HepG2 (cell line): ENCODE data around the gene ZBTB22.

ENCODE experiments used
- KDM1A ChIP-seq: IDR thresholded peaks from 2 replicates; pipeline ENCODE4 v1.6.1; 2016; ENCODE audit warnings: missing compliant biosample characterization
- KLF16 ChIP-seq, 2 experiments: sonication (generic) in 1 of 2; formaldehyde crosslinking in 1 of 2; IDR thresholded peaks; 2 replicates each; pipeline versions ENCODE4 v1.6.1 to v1.8.0; 2016 to 2023; ENCODE audit warnings: missing genetic modification reagents in 2 of 2, missing compliant biosample characterization in 1 of 2
- ZNF563 ChIP-seq: sonication (generic); formaldehyde crosslinking; IDR thresholded peaks from 2 replicates; pipeline ENCODE4 v1.8.0; 2022; ENCODE audit warnings: mild to moderate bottlenecking, moderate library complexity, missing genetic modification reagents
- TF ChIP-seq, protein P1 (sequence below): sonication (generic); formaldehyde crosslinking; IDR thresholded peaks from 2 replicates; pipeline ENCODE4 v1.5.0; 2020; ENCODE audit warnings: mild to moderate bottlenecking, missing genetic modification reagents, moderate library complexity

GRCh38 chr6:33280539-33280938, 37.0 kb downstream of the ZBTB22 start:
- TF ChIP-seq KDM1A (CRISPR knock-in tag) (no peak), ZNF563 (no peak), KLF16 (CRISPR knock-in tag; IDR thresholded peaks at IDR 0.05) (no peak)
- TF ChIP-seq, protein P1, sequence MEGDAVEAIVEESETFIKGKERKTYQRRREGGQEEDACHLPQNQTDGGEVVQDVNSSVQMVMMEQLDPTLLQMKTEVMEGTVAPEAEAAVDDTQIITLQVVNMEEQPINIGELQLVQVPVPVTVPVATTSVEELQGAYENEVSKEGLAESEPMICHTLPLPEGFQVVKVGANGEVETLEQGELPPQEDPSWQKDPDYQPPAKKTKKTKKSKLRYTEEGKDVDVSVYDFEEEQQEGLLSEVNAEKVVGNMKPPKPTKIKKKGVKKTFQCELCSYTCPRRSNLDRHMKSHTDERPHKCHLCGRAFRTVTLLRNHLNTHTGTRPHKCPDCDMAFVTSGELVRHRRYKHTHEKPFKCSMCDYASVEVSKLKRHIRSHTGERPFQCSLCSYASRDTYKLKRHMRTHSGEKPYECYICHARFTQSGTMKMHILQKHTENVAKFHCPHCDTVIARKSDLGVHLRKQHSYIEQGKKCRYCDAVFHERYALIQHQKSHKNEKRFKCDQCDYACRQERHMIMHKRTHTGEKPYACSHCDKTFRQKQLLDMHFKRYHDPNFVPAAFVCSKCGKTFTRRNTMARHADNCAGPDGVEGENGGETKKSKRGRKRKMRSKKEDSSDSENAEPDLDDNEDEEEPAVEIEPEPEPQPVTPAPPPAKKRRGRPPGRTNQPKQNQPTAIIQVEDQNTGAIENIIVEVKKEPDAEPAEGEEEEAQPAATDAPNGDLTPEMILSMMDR (CRISPR knock-in tag) = no peak
